ENCODE data around the gene COA1.
"Not testable (repeated sequence)": the region's sequence is repeated elsewhere in the genome, so short reads cannot be mapped to it uniquely, and the experiment has no call there.

DNA sequence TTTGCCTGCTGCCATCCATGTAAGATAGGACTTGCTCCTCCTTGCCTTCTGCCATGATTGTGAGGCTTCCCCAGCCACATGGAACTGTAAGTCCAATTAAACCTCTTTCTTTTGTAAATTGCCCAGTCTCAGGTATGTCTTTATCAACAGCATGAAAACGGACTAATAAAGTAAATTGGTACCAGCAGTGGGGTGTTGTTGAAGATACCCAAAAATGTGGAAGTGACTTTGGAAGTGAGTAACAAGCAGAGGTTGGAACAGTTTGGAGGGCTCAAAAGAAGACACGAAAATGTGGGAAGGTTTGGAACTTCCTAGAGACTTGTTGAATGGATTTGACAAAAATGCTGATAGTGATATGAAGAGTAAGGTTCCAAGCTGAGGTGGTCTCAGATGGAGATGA, 13.4 kb downstream of the COA1 start:
- TF ChIP-seq, protein P1, sequence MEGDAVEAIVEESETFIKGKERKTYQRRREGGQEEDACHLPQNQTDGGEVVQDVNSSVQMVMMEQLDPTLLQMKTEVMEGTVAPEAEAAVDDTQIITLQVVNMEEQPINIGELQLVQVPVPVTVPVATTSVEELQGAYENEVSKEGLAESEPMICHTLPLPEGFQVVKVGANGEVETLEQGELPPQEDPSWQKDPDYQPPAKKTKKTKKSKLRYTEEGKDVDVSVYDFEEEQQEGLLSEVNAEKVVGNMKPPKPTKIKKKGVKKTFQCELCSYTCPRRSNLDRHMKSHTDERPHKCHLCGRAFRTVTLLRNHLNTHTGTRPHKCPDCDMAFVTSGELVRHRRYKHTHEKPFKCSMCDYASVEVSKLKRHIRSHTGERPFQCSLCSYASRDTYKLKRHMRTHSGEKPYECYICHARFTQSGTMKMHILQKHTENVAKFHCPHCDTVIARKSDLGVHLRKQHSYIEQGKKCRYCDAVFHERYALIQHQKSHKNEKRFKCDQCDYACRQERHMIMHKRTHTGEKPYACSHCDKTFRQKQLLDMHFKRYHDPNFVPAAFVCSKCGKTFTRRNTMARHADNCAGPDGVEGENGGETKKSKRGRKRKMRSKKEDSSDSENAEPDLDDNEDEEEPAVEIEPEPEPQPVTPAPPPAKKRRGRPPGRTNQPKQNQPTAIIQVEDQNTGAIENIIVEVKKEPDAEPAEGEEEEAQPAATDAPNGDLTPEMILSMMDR (IDR thresholded peaks at IDR 0.05) = not testable (repeated sequence)
- TF ChIP-seq POLR2AphosphoS5 (IDR thresholded peaks at IDR 0.05; ENCODE audit: low read depth, low read length); SIN3A (IDR thresholded peaks at IDR 0.05; ENCODE audit: borderline replicate concordance, insufficient read depth, low read depth, low read length): not testable (repeated sequence)
- TF ChIP-seq, protein P2, sequence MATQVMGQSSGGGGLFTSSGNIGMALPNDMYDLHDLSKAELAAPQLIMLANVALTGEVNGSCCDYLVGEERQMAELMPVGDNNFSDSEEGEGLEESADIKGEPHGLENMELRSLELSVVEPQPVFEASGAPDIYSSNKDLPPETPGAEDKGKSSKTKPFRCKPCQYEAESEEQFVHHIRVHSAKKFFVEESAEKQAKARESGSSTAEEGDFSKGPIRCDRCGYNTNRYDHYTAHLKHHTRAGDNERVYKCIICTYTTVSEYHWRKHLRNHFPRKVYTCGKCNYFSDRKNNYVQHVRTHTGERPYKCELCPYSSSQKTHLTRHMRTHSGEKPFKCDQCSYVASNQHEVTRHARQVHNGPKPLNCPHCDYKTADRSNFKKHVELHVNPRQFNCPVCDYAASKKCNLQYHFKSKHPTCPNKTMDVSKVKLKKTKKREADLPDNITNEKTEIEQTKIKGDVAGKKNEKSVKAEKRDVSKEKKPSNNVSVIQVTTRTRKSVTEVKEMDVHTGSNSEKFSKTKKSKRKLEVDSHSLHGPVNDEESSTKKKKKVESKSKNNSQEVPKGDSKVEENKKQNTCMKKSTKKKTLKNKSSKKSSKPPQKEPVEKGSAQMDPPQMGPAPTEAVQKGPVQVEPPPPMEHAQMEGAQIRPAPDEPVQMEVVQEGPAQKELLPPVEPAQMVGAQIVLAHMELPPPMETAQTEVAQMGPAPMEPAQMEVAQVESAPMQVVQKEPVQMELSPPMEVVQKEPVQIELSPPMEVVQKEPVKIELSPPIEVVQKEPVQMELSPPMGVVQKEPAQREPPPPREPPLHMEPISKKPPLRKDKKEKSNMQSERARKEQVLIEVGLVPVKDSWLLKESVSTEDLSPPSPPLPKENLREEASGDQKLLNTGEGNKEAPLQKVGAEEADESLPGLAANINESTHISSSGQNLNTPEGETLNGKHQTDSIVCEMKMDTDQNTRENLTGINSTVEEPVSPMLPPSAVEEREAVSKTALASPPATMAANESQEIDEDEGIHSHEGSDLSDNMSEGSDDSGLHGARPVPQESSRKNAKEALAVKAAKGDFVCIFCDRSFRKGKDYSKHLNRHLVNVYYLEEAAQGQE (IDR thresholded peaks at IDR 0.05; ENCODE audit: insufficient read depth in 1 of 2, low read depth in 2 of 2, low read length in 1 of 2) = not testable (repeated sequence)
